NT2/D1 (cell line): Measurements from ENCODE around the gene ARHGAP25.

Source experiments
- DNase-seq: peaks from one replicate; pipeline ENCODE4 v3.0.0-alpha.2; 2011; ENCODE audit warnings: low read depth, low spot score
- H3K27me3 ChIP-seq: 2 replicates; pipeline ENCODE4 v1.6.0; 2011; ENCODE audit warnings: mild to moderate bottlenecking; ENCODE audit not compliant: insufficient read length, insufficient read depth
- H3K36me3 ChIP-seq: 2 replicates; pipeline ENCODE4 v1.6.1; 2011; ENCODE audit warnings: mild to moderate bottlenecking, low read length, mixed read lengths; ENCODE audit not compliant: insufficient read depth, insufficient read length
- H3K4me1 ChIP-seq: 2 replicates; pipeline ENCODE4 v1.5.1; 2011; ENCODE audit not compliant: insufficient read depth, insufficient read length
- H3K4me3 ChIP-seq: 2 replicates; pipeline ENCODE4 v1.5.1; 2011; ENCODE audit warnings: low read depth; ENCODE audit not compliant: insufficient read length
- H3K9ac ChIP-seq: 2 replicates; pipeline ENCODE4 v1.6.0; 2011; ENCODE audit warnings: low read depth; ENCODE audit not compliant: insufficient read length
- H3K9me3 ChIP-seq: 2 replicates; pipeline ENCODE4 v1.5.1; 2011; ENCODE audit warnings: mild to moderate bottlenecking, low read length; ENCODE audit not compliant: insufficient read depth
- SUZ12 ChIP-seq: IDR thresholded peaks from 2 replicates; pipeline ENCODE4 v1.6.1; 2011; ENCODE audit not compliant: insufficient read length, insufficient read depth; ENCODE audit errors: extremely low read depth
- YY1 ChIP-seq: IDR thresholded peaks from 2 replicates; pipeline ENCODE4 v1.6.1; 2011; ENCODE audit not compliant: insufficient read length, insufficient read depth
- ZNF274 ChIP-seq: IDR thresholded peaks from 2 replicates; pipeline ENCODE4 v1.6.1; 2011; ENCODE audit warnings: mild to moderate bottlenecking, low read depth, low read length

ARHGAP25 gene

DNA sequence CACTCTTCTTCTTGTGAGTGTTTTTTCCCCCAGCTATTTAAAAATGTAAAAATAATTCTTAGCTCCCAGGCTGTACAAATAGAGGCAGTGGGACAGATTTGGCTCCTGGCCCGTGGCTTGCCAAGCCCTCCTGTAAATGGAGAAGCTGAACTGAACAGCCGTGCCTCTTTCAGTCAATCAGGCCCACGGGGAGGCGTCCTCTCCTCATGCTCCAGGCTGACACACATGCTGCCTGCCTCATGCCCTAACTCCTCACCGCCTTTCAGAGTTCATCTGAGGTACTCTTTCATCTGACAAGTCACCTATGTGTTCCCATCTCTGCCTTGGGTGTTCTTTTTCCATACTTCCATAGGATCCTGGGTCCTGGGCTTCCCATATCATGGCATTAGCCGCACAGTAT is 77.6 kb downstream of the ARHGAP25 start:
- H3K9ac ChIP-seq, result no peak overlapping the region
- no peak for TF ChIP-seq YY1
- TF ChIP-seq SUZ12, result no peak
- H3K27me3 ChIP-seq, result no peaks in the 10 kb centered on the region
- no peaks in the 10 kb centered on the region for H3K36me3 ChIP-seq
- no peak for DNase-seq
- no peaks in the 10 kb centered on the region for H3K9me3 ChIP-seq
- no peak overlapping the region for H3K4me3 ChIP-seq
- H3K4me1 ChIP-seq, result no peaks in the 10 kb centered on the region

DNA sequence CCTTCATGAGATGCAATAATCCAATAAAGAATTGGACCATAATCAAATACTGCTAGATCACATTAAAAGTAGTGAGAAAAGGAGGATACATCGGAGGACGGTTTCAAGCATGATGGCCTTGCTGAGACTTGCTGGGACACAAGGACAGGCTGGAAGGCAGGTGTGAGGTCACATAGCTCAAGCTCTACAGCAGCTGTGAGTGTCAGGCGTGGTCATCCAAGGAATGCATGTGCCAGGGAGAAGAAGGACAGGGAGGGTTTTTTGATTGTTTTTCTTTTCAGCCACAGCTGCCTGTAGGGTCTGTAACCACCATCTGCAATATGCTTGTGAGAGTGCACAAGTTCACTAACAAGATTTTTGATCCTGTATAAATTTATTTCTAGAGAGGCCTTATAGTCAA is 79.0 kb downstream of the ARHGAP25 start:
- Histone ChIP-seq H3K9ac (no peak overlapping the region), H3K4me1 (no peaks in the 10 kb centered on the region), H3K4me3 (no peak overlapping the region), H3K9me3 (no peaks in the 10 kb centered on the region), H3K27me3 (no peaks in the 10 kb centered on the region), H3K36me3 (no peaks in the 10 kb centered on the region)
- TF ChIP-seq YY1 (no peak), SUZ12 (no peak), ZNF274 (no peak)
- no peak for DNase-seq

DNA sequence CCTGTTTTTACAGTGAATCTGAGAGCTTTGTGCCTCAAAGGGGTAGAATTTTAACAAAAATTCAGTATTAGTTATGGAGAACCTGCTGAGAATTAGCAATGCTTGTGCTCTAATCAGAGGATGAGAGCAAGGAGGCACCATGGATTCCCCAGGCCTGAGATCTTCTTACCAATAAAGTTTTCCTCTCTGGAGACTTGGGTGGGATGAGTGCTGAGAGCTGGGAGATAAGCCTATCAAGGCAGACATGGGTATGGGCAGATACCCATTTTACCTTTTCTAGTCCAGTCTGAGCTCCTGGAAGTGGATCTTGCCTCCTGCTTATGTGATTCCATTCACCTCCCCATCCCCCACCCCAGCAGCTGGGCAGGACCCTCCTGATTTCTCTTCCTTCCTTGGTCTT is 82.7 kb downstream of the ARHGAP25 start:
- Histone ChIP-seq H3K4me1 (no peaks in the 10 kb centered on the region), H3K9me3 (no peaks in the 10 kb centered on the region), H3K4me3 (no peak overlapping the region), H3K9ac (no peak overlapping the region), H3K27me3 (no peaks in the 10 kb centered on the region), H3K36me3 (no peaks in the 10 kb centered on the region)
- DNase-seq, result no peak
- no peak for TF ChIP-seq SUZ12

DNA sequence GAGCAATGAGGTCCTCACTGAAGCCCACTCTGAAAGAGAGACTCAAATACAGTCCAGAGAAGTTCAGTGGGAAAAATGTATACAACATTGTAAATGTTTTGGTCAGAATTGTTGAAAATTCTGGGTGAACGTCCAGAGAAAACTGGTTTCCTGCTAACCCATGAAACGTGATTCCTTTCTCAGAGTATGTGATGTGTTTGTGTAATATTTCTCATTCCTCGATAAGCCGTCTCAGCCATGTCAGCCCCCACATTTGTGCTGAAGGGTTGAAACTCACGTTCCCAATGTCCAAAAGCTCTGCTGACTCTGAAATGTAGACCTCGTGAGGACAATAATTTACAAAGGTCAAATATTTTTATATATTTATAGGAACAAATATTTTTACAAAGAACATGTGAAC is 84.9 kb downstream of the ARHGAP25 start:
- no peaks in the 10 kb centered on the region for H3K9me3 ChIP-seq
- H3K9ac ChIP-seq, result no peak overlapping the region
- no peaks in the 10 kb centered on the region for H3K36me3 ChIP-seq
- TF ChIP-seq ZNF274, result no peak
- TF ChIP-seq SUZ12, result no peak
- no peak for TF ChIP-seq YY1
- H3K4me3 ChIP-seq, result no peak overlapping the region
- H3K4me1 ChIP-seq, result no peaks in the 10 kb centered on the region
- no peaks in the 10 kb centered on the region for H3K27me3 ChIP-seq
- no peak for DNase-seq

DNA sequence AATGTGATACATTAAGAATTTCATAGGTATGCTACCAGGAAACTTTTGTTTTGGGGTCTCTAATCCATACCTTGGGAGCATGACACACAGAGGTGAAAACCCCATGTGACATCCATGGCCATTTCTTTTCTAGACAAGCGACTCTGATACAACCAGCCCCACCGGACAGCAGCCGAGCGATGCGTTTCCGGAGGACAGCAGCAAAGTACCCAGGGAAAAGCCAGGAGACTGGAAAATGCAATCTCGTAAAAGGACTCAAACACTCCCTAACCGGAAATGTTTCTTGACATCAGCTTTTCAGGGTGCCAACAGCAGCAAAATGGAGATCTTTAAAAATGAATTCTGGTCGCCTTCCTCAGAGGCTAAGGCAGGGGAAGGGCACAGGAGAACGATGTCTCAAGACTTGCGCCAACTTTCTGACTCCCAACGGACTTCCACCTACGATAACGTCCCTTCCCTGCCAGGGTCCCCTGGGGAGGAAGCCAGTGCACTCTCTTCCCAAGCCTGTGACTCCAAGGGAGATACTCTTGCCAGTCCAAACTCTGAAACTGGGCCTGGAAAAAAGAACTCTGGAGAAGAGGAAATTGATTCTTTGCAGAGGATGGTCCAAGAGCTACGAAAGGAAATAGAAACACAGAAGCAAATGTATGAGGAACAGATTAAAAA is 87.7 kb downstream of the ARHGAP25 start:
- Histone ChIP-seq H3K9ac (no peak overlapping the region), H3K36me3 (no peaks in the 10 kb centered on the region), H3K4me1 (no peaks in the 10 kb centered on the region), H3K27me3 (no peaks in the 10 kb centered on the region), H3K9me3 (no peaks in the 10 kb centered on the region), H3K4me3 (no peak overlapping the region)
- no peak for TF ChIP-seq ZNF274
- no peak for TF ChIP-seq YY1
- TF ChIP-seq SUZ12, result no peak
- no peak for DNase-seq

DNA sequence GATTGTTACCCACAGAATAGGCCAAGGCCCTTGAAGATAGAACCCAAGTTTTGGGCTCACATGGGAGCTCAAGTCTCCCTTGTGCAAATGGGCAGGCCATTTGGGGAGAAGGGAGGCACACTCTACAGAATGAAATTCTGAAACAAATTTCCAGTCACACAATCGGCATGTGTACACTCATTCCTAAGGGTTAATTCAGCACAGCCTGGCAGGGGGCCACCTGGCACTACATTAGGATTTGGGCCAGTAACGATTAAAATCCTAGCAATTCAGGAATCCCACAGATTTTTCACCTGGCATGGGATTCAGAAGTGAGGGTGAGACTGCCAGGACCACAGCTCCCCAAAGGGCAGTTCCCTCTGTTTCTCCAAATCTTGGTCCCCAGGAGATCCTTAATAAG is 90.2 kb downstream of the ARHGAP25 start:
- Histone ChIP-seq H3K9ac (no peak overlapping the region), H3K9me3 (no peaks in the 10 kb centered on the region), H3K36me3 (no peaks in the 10 kb centered on the region), H3K27me3 (no peaks in the 10 kb centered on the region), H3K4me3 (no peak overlapping the region), H3K4me1 (no peaks in the 10 kb centered on the region)
- no peak for DNase-seq
- TF ChIP-seq YY1 (no peak), ZNF274 (no peak), SUZ12 (no peak)

DNA sequence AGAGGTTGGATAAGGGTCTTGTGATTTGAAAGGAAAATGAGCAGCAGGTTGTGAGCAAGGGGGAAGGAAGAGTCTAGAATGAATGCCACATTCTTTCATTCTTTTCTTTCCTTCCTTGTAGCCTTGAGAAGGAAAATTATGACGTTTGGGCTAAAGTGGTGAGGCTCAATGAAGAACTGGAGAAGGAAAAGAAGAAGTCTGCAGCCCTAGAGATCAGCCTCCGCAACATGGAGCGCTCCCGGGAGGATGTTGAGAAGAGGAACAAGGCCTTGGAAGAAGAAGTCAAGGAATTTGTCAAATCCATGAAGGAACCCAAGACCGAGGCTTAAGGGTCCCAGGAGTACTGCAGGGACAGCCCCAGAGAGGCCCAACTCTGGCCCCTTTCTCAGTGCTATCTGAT is 91.3 kb downstream of the ARHGAP25 start:
- Histone ChIP-seq H3K4me1 (no peaks in the 10 kb centered on the region), H3K36me3 (no peaks in the 10 kb centered on the region)

DNA sequence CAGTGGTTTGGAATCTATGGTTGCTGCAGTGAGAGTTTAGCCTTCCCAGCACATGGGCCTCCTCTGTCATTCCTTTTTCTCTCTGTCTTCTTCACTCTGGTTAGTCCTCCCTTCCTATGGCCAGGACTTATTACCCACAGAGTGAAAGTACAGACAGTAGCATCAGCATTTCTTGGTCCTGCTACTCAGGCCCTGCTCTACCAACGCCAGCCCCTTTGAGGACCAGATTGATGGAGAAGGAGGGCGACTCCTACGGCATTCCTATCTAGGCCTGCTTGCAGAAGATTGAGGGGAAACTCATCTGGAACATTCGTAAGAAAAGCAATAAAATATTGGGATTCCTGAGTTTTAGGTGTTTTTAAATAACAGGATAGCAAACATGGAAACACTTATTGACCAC is 93.1 kb downstream of the ARHGAP25 start:
- Histone ChIP-seq H3K27me3 (no peaks in the 10 kb centered on the region), H3K4me1 (no peaks in the 10 kb centered on the region), H3K36me3 (no peaks in the 10 kb centered on the region), H3K4me3 (no peak overlapping the region), H3K9ac (no peak overlapping the region), H3K9me3 (no peaks in the 10 kb centered on the region)
- DNase-seq, result no peak
- TF ChIP-seq ZNF274 (no peak), YY1 (no peak), SUZ12 (no peak)

More for the DNA sequence above, 91.3 kb downstream of the ARHGAP25 start:
- no peak for DNase-seq
- TF ChIP-seq SUZ12, result no peak
- TF ChIP-seq YY1, result no peak
- no peak for TF ChIP-seq ZNF274
- Histone ChIP-seq H3K4me3 (no peak overlapping the region), H3K27me3 (no peaks in the 10 kb centered on the region), H3K9ac (no peak overlapping the region), H3K9me3 (no peaks in the 10 kb centered on the region)
